GM19468 (cell line): ENCODE results near the gene PTMS.

Experiments used
- ATAC-seq: cut with Tn5 transposase; IDR thresholded peaks from one replicate; pipeline ENCODE4 v1.9.1; 2021; ENCODE audit warnings: mild to moderate bottlenecking, moderate library complexity, moderate number of reproducible peaks; ENCODE audit not compliant: unreplicated experiment; ENCODE audit errors: extremely low read depth

Gene PTMS

DNA sequence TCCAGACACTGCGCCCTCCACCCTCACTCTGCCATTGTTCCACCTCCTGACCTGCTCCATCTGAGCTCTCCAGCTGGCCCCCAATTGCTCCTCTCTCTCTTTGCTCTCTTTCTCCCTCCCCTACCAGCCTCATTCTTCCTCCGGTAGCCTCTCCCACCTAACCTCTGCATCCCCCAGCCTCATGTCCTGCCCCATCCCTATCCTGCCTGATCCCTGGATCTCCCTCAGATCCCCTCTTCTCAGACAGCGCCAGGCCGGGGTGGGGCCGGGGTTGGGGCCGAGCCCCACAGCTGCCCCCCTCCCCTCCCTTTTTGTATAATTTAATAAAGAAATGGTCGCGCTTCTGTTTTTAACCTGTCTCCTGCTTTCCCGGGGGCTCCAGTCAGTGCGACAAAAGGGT, 4.4 kb downstream of the PTMS start:
- ATAC-seq, result no peak

DNA sequence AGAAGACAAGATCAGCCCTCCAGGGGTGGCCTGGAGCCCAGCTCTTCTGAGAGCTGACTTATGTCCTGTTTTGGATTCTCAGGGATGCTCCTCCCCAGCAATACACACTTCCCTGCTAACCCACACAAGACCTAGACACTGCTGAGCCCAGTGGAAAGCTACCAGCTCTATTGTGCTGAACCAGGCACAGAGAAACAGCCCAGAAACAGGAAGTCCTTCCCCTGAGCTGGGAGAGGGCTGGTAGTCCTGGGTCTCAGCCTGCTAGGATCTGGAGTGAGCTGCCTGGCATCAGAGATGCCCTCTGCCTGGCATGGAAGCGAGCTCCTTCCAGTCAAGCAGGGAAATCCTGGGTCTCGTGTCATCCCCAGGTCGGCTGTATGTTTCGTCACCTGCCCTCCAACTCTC, 4.9 kb downstream of the PTMS start:
- no peak for ATAC-seq

DNA sequence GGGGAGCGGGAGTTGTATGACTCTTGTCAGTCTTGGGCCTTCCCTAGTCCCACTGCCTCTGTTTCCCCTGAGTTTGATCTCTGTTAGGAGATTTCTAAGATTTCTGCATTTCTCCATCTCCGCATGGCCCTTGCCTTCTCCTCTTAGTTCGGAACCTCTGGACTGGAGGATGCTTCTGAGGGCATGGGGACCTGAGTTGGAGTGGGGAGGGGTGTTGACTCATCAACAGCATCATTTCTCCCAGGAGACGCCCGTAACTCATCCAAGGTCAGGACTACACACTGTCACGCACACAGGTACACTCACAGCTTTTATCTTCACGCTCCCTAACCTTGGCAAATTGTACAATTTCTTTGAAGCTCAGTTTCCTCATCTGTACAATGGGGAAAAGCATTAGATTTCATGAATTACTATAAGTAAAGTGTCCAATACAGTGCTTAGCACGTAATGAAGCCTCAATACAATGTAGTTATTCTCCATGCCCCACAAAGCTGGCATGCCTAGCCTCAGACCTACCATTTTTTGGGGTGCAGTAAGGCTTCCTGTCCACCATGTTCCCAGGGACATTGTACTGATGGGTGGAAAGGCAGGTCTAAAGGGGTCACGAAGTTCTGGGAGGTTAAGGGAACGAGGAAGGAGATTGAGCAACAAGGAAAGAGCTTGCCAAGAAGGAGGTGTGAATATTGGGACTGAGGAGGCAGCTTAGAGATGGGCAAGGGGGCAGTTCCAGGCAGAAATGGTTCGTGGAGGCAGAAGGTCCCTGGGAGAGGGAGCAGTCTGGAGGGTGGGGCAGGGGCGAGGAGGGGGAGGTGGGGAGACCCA, 5.6 kb downstream of the PTMS start:
- ATAC-seq, result no peak

DNA sequence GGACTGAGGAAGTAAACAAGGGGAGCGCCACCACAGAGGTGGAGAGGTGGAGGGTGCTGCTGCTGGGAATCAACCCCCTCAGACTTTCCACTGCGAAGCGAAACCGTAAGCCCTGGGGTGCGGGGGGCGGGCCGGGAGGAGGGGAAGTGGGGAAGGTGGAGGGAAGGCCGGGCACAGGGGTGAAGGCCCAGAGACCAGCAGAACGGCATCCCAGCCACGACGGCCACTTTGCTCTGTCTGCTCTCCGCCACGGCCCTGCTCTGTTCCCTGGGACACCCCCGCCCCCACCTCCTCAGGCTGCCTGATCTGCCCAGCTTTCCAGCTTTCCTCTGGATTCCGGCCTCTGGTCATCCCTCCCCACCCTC, 6.2 kb downstream of the PTMS start, which contains the start of gene LAG3:
Gene LAG3 (plus strand): TSS at position 190 of the 365 bp plus-strand sequence. CDS start 333 bp downstream, outside the sequence.
- no peak for ATAC-seq

DNA sequence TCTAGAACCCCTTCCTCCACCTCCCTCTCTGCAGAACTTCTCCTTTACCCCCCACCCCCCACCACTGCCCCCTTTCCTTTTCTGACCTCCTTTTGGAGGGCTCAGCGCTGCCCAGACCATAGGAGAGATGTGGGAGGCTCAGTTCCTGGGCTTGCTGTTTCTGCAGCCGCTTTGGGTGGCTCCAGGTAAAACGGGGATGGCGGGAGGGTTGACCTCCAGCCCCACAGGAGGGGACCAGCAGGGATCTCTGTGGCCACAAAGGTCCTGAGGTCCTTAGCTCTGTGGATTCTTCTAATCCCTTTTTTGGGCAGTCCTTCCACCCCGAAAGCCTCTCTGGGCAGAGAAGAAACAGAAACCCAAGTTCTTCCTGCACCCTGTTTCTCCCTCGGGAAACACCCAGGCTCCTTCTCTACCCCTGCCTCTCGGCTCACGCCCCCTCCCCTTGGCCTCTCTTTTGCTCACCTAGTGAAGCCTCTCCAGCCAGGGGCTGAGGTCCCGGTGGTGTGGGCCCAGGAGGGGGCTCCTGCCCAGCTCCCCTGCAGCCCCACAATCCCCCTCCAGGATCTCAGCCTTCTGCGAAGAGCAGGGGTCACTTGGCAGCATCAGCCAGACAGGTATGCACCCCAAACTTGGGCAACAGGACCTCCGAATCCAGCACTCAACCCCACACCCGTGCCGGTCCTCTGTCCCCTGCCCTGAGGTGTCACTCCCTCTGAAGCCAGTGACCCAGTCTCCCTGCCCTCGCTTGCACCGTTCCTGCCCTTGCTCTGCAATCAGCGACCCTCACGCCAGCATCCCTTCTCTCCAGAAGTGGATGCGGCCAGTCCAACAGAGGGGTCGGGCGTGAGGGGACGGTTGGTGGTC, 6.8 kb downstream of the PTMS start:
- ATAC-seq, result no peak

DNA sequence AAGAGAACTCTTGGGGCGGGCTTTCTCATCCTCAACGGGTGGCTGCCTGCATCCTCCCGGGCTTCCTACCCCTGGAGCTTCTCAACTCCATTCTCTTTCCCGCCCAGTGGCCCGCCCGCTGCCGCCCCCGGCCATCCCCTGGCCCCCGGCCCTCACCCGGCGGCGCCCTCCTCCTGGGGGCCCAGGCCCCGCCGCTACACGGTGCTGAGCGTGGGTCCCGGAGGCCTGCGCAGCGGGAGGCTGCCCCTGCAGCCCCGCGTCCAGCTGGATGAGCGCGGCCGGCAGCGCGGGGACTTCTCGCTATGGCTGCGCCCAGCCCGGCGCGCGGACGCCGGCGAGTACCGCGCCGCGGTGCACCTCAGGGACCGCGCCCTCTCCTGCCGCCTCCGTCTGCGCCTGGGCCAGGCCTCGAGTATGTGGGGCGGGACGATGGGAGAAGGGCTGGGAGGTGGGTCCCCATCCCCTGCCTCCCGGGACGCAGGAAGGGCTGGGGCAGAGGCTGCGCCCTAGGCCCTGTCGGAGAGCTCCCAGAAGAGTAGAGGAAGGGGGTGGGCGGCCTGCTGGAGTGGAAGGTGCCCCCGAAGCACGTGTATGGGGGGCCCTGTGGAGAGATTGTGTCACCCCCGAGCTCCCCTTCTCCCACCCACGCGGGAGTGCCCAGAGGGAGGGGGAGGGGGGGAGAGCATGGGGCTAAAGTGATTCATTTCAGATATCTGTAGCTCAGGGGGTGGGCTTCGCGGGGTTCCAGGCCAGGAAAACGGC, 7.6 kb downstream of the PTMS start:
- no peak for ATAC-seq

DNA sequence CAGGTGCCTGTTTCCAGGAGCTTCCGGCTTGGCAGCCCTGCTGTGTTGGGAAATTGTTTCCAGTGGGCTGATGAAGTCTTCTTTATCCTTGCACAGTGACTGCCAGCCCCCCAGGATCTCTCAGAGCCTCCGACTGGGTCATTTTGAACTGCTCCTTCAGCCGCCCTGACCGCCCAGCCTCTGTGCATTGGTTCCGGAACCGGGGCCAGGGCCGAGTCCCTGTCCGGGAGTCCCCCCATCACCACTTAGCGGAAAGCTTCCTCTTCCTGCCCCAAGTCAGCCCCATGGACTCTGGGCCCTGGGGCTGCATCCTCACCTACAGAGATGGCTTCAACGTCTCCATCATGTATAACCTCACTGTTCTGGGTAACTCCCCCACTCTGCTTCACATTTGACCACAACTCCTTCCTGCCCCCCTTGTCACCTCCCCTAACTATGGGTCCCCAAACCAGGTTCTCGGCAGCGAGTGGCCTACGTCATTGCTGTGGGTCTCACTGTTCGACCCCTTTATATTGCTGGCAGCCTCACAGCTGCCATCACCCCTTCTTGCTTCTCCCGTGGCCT, 8.4 kb downstream of the PTMS start:
- ATAC-seq, result no peak

DNA sequence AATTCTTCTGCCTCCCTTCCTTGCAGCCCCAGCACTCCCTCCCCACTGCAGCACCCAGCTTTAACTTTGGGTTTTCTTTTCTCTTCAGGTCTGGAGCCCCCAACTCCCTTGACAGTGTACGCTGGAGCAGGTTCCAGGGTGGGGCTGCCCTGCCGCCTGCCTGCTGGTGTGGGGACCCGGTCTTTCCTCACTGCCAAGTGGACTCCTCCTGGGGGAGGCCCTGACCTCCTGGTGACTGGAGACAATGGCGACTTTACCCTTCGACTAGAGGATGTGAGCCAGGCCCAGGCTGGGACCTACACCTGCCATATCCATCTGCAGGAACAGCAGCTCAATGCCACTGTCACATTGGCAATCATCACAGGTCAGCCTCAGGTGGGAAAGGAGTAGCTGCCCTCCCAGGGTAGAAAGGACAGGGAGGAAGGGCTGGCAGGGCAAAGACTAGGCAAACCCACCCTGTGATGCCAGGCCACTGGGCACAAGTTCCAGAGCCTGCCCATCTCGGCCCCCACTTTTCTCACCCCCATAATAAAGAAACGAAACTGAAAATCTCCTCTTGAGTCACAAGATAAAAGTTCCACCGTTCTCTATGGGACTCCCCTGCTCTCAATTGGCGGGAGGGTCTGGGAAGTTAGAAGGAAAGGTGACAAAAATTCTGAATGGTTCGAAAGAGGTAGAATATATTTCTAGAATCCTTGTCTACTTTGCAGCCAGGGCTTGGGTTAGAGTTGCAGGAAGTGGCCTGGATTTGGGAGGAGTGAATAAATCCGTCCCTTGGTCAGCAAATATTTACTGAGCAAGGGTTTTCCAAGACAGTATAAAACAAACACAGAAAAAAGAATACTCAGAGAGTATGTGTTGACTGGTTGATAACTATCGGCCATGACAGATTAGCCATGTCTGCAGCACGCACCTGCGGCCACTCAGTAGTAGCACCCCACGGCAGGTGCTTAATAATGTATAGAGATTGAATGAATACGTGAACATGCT, 9.3 kb downstream of the PTMS start:
- no peak for ATAC-seq

DNA sequence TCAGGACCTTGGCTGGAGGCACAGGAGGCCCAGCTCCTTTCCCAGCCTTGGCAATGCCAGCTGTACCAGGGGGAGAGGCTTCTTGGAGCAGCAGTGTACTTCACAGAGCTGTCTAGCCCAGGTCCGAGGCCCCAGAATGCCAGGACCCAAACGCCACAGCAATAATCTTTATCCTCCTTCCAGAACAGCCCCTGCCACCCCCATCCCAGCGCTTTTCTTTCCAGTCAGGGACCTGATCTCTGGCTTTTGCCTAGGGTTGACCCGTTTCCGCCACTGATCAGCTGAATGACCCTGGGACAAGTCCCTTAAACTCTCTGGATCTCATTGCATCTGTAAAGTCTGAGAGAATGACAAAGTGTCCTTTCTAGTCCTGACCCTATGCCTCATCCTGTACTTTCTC, 11.2 kb downstream of the PTMS start:
- ATAC-seq, result no peak

DNA sequence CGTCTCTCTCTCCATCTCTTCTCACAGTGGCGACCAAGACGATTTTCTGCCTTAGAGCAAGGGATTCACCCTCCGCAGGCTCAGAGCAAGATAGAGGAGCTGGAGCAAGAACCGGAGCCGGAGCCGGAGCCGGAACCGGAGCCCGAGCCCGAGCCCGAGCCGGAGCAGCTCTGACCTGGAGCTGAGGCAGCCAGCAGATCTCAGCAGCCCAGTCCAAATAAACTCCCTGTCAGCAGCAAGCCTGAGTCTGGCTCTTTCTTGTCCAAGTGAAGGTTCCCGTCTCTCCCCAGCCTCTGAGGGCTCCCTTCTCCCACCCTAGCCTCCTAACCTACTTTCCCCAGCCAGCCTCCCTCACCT, 12.0 kb downstream of the PTMS start:
- ATAC-seq, result no peak

DNA sequence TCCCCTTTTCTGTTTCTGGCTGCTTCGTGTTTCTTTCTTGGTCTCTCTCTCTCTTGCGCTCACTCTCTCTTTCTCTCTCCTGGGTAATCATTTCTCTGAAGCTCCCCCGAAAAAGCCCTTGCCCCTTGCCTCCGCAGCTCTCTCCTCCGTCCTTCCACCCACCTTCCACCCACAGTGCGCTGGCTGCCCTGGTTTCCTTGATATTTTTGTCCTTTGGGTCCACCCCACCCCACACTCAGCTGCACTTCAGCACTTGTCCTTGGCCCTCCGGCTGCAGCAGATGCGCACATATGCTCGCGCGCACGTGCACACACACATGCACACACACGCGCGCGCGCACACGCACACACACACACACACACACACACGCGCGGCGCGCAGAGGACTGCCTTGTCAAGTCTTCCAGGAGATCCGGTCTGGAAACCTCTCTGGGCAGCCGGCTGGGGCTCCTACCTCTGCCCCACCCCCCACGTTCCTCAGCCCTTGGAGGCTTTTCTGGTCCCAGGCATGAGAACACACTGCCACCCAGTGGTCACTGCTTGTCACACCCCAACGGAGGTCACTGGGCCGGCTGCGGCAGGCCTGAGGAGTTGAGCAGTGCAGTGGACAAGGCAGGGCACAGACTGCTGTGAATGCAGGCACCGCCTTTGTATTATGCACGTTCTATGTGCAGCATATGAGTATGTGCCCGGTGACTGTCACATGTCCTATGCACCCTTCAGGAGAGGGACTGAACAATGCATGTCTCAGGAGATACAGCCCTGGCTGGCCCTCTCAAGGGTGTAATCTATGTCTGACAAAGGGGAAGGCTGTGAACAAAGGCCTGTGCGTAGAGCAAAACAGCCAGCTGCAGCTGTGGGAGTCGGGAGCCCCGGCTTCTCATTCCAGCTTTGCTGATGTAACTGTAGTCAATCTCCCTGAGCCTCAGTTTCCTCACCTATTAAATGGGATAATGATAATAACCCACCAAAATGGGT, 12.7 kb downstream of the PTMS start:
- peak; percentile 39 for ATAC-seq

DNA sequence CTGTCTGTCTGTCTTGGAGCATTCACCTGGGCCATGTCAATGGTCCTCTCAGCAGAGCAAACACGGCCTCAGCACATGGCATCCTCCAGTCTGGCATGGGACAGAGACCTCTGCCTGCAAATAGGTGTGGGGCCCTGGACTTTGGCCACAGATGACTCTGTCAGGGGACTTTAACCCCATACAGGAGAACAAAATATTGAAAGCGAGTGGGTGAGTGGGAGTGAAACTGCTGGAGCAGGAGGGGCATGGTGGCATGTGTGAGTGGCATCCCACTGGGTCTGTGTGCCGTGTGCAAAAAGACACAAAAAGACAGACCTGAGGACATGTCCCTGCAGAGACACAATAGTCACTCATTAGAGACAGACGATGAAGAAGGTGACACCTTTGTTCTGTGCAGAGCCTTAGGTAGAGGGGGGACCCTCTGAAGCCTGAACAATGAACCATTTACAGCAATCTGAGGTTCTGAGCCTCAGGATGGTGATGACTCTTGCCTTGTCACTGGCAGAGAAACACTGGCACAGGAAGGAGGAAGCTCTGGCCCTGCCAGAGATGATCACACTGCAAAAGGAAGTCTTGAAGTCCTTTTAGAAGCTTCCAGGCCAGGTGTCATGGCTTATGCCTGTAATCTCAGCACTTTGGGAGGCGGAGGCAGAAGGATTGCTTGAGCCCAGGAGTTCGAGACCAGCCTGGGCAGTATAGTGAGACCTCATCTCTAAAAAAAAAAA, 13.7 kb downstream of the PTMS start:
- no peak for ATAC-seq

DNA sequence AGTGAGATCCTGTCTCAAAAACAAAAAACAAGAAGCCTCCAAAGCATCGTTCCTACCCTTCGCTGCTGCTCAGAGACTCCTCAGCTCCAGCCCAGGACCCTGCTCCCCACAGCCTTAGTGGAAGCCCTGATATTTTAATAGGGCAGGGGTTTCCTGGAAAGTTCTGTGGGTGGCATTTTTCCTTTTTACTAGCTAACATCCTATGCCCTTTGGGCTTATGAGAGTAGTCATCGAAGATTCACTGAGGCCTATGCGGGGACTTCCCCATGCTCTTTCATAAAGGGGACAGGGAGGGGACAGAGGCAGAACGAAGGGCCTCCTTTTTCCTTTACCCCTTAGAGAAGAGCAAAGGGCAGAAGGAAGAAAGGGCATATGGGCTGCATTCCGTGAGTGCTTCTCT, 14.4 kb downstream of the PTMS start:
- ATAC-seq, result no peak

DNA sequence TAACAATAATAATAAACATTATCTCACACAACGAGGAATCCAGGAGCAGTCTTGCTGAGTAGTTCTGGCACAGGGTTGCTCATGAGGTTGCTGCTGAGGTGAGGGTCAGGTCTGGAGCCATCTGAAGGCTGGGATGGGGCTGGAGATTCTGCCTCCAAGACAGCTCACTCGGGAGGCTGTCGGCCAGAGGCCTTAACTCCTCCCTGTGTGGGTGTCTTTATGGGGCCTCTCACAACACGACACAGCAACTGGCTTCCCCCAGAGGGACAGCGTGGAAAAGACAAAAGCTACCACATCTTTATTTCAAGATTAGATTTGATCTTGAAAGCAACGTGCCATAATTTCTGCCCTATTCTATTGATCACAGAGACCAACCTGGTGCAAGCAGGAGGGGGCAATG, 16.0 kb downstream of the PTMS start:
- no peak for ATAC-seq

DNA sequence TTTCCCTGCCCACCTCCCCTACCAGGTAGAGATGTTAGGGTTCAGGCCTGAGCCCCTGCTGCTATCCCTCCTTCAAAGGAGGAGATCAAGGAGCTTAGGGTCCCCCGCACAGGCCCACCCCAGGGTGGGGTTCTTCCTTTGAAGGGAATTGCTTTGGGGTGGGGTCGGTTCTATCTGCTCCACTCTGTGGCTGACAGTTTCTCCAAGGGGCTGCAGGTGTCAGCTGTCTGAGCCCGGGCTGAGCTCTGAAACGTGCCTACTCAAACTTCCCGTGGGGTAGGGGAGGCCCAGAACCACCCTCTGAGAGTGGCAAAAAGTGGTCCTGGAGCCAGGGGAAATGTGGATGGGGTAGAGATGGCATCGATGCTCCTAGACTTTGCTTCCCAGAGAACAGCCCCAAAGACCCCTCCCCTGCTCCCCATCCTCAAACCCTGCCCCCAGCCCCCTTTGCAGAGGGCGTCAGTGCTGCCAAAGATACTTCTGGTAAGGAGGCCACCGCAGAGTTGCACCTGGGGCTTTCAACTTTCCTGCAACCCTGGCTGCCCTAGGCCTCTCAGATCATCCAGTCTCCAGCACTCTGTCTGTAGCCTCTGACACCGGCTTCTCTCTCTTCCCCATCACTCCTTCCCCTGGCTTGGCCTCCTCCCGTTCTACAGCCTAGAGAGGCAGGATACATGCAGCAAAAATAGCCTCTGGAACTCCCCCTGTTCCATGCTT, 16.8 kb downstream of the PTMS start:
- ATAC-seq, result no peak

DNA sequence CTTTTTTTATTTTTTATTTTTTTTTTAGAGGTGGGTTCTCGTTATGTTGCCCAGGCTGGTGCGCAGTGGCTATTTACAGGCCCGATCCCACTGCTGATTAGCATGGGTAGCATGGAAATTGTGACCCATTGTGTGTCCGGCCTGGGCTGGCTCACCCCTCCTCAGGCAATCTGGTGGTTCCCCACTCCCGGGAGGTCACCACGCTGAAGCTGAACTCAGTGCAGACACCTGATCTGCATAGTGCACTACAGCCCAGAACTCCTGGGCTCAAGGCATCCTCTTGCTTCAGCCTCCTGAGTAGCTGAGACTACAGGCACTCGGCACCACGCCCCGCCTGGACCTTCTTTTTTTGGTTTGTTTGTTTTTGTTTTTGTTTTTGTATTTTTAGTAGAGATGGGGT, 17.7 kb downstream of the PTMS start:
- ATAC-seq, result no peak

DNA sequence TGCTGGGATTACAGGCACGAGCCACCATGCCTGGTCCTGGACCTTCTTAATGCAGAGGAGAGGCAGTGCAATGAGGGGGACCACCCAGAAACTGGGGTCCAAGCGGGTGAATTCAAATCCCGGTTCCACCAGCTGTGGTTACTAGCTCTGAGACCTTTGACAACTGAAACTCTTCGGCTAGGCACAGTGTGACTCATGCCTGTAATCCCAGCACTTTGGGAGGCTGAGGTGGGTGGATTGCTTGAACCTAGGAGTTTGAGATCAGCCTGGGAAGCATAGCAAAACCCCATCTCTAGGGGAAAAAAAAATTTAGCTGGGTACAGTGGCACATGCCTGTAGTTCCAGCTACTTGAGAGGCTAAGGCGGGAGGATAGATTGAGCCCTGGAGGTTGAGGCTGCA, 18.1 kb downstream of the PTMS start:
- no peak for ATAC-seq
